ENCODE data around the gene XYLT1. TPM values are rescaled to one million over a fixed set of nuclear protein-coding genes. Genes with fewer than 3 reads are reported as not detected.

The XYLT1 gene
- total RNA-seq, 1 donor from 2014 or later, result 59.1 TPM

DNA sequence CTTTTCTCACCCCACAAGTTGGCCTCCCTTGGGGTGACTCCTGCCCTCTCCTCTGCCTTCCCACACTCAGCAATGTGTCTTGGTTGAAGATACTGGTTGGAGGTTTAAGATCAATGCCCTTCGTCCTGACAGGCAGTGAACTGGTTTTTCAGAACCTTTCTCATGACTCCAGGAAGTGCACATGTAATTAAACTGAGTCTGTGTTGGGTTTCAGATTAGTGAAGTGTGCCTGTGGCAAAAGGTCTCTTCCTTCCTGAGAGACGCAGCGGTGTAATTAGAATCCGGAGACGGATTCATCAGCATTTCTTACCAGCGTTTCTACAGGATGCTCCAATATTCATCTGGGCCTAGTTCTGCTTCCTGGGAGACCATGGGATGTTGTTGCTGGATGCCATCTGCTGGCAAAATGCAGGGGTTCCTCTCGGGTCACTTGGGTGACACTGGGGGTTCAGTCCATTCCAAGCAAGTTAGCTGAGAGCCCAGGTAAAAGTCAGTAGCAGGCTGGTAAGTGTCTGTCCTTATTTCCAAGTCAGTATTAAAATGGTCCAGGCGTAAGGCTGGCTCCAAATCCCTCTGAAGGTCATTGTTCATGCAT, 233.3 kb downstream of the XYLT1 start:
- DNase-seq (ENCODE audit: low spot score), result no peak

DNA sequence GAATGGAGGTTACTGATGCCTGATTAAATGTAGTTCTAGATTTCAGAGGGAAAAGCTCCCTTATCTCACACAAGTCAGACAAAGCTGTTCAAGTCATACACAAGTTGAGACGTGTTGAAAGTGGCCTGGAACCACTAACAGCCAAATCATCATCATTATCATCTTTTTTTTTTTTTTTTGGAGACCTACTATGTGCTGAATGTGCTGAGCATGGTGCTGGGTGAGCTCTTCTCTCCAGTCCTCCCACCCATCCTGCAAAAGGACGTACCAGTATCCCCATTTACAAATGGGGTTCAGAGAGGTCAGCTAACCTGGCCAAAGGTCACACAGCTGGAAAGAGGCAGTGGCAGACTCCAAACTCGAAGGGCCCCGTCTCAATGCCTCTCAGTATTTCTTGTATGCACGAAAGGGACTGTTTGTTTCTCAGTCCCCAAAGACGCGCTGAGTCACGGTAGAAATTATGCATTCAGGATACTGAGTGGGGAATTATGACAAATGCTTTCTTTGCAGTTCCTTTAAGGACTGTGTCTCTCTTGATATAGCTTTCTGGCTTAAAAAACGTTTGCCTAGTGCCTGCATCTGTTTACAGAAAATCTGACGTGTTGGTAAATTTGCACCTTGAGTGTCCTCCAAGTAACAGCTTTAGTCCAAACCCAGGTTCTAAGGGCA, 235.5 kb downstream of the XYLT1 start:
- no peak for DNase-seq (ENCODE audit: low spot score)

DNA sequence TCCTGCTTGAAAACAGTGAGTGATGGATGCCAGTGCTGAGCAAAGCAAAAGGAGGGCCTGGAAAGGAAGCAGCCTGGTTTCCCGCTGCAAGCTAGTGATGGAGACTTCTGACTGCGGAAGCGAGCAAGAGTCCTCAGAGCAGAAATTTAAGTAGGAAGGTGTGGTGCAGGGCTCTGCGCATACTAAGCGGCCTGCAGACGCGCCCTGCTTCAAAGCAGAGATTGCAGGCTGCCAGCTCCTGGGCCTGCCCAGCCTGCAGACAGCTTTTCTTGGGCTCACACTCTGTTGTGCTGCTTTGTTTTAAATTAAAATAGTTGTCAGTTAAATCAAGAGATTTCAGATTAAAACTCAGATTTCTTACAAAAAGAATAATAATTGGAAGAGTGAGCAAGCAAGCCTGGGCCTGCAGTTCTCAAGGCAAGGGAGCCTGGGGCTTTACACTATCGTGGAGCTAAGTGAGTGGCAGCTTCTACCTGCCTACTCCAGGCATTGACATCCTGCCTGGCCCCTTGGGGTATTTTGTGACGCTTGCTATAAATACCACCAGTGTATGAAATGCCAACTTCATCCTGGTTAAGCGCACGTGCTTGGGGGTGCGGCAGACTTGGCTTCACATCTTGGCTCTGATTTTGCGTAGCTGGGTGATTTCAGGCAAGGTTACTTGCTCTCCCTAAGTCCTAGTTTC, 237.3 kb downstream of the XYLT1 start:
- no peak for DNase-seq (ENCODE audit: low spot score)

DNA sequence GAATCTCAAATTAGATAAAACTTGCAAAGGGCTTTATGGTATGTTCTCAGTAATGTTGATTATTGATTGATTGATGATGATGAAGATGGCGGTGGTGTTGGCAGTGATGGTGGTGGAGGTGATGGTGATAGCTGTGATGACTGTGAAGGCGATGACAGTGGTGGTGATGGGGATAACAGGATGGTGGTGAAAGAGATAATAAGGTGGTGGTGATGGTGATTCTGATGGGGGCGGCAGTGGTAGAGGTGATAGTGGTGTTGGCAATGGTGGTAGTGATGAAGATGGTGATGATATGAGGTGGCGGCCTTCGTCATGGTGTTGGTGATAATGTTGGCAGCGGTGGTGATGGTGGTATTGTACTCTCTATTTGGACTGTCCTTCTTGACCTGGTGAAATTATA, 238.3 kb downstream of the XYLT1 start:
- DNase-seq (ENCODE audit: low spot score), result no peak

DNA sequence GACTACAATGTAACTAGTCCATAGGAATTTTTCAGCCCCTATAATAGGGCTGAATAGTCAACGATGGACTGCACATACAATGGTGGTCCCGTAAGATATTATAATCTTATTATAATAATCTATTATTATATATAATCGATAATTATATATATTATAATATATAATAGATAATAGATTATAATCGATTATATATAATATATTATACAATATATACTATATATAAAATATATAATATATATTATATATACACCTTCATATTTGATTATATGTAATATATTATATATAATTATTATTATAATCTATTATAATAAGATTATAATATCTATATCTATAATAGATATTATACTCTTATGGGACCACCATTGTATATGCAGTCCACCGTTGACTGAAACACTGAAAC, 238.8 kb downstream of the XYLT1 start:
- no peak for DNase-seq (ENCODE audit: low spot score)

DNA sequence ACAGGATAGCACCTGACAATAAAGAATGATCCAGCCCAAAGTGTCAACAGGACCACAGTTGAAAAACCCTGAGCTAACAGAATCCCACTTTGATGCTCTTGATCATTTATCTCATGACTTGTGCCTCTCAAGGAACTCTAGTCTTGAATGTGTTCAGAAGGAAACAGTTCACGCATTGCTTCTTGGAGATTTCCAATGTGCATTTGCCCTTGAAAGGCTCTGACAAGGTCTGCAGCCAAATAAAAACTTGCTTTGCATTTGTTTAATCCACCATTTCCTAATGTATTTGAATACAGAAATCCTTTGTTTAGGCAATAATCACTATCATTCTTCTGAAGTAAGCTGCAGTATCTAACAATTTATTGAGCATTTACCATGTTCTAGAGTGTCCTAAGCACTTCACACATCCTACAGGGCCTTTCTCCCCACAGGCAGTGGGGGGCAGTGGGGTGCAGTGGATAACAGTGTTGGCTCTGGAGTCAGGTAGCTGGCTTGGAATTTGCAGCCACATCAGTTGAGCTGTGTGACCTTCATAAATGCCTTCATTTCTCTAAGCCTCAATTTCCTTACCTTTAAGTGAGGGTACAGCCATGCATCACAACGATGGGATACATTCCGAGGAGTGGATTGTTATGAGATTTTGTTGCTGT, 239.7 kb downstream of the XYLT1 start:
- DNase-seq (ENCODE audit: low spot score), result no peak

DNA sequence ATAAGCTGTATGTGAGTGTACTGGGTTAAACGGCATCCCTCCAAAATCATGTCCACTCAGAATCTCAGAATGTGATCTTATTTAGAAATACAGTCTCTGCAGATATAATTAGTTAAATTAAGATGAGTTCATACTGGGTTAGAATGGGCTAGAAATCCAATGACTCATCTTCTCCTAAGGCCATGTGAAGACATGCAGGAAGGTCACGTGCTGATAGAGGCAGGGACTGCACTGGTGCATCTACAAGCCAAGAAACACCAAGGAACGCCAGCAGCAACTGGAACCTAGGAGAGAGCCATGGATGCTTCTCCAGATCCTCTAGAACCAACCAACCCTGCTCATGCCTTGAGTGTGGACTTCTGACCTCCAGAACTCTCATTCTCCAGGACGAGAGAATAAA, 241.0 kb downstream of the XYLT1 start:
- DNase-seq (ENCODE audit: low spot score), result no peak

DNA sequence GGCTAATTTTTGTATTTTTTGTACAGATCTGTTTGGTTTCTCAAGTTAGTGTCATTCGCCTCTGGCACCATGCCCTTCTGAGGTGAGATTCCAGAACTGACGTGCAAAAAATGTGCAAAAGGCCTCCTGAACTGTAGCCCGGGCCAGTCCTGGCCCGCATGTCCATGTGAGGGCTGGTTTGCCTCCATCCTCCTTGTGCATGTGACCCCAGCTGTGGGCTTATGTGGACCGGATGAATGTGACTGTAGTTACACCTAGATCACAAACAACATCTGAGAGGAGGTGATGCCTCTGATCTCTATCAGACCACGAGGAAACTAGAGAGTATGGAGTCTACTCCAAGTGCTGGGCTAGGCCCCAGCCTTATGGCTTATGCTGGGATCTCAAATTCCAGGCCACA, 241.6 kb downstream of the XYLT1 start:
- no peak for DNase-seq (ENCODE audit: low spot score)

DNA sequence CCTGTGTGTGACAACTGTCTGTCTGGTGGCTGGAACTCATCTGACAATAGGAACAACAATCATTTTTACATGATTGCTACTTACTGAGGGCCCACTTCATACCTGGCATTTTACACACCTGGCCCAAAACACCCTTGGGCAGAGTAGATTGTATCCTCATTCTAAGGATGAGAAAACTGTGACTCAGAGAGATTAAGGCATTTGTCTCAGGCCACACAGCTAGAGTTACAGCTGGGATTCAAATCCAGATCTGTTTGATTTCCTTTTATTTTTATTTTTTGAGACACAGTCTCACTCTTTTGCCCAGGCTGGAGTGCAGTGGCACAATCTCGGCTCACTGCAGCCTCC, 242.1 kb downstream of the XYLT1 start:
- no peak for DNase-seq (ENCODE audit: low spot score)

DNA sequence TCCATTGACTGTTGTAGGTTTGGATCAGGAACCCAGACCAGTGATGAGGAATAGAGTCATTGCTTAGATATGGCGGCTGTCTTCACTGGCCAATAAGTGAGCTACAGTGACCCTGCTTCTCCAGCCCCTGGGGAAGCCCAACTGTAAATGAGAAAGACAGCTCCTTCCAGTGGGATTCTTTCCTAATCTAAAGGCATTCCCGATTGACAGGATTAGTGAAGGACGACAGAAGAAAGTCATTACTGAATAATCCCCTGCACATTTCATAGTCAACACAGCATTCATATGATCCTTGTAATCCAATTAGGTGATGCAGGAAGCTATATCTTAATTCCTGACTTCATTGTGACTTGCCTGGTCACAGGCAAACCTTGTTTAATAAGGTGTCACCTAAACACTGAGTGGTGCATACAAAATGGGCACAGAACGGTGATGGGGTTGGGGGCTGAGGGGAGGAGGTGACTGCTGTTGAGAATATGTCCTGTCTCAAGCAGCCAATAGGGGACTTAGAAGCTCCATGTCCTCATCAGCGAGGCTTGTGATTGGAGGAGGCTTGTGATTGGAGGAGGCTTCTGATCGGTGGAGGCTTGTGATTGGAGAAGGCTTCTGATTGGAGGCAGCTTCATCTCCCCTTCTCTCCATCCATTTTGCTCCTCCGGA, 242.6 kb downstream of the XYLT1 start:
- DNase-seq (ENCODE audit: low spot score), result no peak

DNA sequence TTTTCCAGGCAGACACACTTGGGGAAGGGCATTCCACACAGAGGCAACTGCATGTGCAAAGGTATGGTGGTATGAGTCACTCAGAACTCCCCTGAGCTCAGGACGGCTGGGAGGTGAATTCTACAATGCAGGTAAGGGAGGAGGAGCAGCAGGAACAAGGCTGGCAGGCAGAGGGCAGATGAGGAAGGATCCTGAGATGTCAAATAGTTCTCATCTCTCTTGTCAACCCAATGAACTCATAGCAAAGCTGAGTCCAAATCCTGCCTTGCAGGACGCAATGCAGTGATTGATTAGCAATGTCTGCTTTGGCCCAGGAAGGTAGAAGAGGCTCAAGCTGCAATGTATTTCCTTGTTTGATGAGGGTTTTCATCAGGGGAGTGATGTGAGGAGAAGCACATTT, 243.5 kb downstream of the XYLT1 start:
- DNase-seq (ENCODE audit: low spot score), result no peak

DNA sequence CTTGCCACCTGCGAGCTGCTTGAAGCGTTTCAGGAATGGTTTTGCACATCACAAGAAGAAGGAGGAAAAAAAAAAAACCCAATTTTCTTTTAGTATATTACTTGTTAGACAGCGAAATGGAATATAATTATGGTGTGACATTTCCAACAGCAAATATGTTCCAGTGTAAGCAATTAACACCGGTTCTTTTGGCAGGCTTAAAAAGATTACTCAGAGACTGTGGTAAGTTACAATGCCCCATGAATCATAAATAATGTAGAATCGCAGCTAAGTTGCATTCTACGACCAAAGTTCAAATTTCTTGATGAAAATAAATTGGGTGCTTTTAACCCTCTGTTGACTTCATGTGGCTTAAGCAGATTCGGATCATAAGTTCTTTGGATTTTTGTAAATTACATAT, 245.2 kb downstream of the XYLT1 start:
- no peak for DNase-seq (ENCODE audit: low spot score)

DNA sequence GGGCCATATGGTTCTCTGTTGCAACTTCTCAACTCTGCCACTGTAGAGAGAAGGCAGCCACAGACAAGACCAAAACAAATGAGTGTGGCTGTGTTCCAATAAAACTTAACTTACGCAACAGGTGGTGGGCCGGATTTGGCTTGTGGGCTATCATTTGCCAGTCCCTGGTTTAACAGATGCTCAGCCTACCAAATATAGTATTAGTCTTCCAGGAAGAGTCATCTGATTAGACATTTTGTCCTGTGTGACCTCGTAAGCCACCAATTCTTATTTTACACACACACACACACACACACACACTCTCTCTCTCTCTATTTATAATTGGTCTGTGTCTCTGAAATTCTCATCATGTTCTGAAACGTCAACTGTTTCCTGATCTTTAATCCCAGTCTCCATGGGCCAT, 245.9 kb downstream of the XYLT1 start:
- no peak for DNase-seq (ENCODE audit: low spot score)

DNA sequence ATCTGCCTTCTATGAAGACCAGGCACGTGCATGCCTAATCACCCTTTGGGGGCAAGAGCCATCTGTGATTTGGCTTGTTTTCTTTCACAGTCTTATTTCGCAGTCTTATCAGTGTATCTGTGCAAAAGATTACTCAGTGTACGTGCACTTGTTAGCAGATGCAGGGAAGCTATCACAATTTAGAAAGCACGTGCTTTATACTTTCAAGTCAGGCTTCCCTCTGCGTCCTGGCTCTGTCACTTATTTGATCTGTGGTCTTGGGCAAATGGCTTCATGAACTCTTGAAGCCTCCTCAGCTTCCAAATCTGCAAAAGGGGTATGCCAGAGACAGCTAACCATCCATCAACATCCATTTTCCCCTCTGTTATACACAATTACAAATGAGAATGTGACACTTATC, 246.4 kb downstream of the XYLT1 start:
- DNase-seq (ENCODE audit: low spot score), result no peak

DNA sequence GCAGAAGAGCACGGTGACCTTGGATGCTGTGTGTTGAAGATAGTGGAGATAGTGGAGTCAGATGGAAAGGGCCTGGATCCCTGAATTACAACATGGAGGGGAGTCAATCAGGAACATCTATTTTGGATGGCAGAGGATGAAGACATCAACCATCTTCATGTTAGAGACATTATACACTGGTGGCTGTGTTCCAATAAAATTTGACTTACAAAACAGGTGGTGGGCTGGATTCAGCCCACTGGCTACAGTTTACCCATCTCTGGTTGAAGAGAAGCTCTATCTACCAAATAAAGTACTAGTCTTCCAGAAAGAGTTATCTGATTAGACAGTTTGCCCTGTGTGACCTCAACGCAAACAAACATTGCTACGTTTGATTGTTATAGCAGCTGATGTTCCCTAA, 247.2 kb downstream of the XYLT1 start:
- no peak for DNase-seq (ENCODE audit: low spot score)

DNA sequence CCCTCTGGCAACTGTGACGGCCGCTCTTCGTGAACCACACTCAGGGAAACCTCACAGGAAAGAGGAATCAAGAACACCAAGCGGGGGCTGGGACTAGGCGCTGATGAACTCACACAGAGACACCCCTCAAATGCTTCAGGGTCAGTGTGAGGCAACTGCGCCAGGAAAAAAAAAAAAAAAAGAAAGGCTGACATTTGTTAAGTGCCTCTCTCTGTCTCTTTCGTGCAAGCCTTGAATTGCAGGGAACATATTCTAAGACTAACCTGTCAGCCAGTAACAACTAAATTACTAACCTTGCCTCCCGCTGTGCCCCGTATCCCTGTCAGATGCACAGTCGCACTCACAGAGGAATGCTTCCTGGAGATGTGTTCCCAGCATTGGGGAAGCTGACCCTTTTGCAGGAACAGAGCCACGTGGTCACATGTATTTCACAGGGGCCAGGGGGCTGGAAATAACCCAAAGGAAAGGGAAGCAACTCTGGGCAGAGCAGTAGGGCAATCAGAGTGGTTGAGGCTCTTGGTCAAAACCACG, 247.8 kb downstream of the XYLT1 start:
- DNase-seq (ENCODE audit: low spot score), result no peak

DNA sequence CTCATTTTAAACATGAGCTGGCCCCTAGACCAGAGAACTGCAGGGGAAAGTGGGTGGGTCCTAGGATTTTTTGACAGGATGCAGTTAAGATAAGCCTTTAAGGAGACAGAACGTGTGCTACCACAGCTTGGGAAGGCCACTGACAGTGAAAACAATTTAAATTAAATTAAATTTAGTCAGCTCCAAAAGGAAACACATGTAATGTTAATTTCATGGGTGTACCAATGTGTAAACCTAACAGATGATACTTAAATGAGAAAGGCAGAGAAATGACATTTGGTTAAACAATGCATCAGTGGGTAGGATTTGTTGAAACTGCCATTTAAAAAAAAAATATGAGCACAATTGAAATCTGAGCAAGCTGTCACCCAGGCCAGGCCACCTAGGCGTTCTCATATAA, 250.8 kb downstream of the XYLT1 start:
- no peak for DNase-seq (ENCODE audit: low spot score)

DNA sequence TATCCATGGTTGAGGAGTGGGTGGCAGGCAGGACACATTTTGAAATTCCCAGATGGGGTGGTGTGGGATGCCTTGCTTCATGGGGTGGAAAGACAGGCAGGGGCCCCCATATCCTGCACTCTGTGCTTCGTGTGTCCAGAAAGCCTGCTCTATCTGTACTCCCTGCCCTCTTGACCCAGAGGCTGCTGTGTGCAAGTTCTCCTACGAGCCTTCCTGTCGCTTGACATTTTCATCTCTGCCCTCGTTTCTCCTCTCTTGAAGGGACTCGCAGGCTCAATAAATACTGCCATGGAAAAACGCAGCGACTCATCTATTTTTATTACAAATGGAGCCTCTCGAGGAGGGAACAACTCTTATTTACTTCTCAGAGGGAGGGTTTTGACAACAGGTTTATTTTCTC, 254.8 kb downstream of the XYLT1 start:
- no peak for DNase-seq (ENCODE audit: low spot score)

DNA sequence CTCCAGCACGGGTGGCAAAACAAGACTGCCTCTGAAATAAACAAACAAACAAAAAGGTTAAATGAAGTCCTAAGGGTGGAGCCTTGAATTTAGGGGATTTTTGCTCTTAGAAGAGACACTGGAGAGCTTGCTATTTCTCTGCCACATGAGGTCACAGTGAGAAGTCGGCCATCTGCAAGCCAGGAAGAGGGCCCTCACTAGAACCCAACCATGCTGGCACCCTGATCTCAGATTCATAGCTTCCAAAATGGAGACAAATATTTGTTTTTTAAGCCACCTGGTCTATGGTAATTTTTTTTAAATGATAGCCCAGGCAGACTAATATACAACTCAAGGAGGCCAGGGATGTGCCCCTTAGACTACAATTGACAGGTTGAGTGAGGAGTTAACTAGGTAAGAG, 255.5 kb downstream of the XYLT1 start:
- no peak for DNase-seq (ENCODE audit: low spot score)

DNA sequence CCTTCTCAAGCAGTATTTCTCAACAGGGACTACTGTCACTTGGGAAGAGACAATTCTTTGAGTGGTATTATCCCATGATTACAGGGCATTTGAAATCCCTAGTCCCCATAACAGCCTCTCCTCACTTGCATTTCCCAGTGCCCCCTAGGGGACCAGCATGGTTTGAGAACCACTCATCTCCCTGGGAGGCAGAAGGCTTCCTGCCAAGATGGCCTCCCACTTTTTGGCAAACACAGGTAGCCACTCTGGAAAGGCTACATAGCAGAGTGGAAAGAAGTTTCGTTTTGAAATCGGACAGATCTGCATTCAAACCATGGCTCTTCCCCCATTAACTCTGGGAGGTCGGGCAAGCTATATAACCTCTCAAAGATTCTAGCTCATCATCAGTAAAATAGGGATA, 256.8 kb downstream of the XYLT1 start:
- no peak for DNase-seq (ENCODE audit: low spot score)

DNA sequence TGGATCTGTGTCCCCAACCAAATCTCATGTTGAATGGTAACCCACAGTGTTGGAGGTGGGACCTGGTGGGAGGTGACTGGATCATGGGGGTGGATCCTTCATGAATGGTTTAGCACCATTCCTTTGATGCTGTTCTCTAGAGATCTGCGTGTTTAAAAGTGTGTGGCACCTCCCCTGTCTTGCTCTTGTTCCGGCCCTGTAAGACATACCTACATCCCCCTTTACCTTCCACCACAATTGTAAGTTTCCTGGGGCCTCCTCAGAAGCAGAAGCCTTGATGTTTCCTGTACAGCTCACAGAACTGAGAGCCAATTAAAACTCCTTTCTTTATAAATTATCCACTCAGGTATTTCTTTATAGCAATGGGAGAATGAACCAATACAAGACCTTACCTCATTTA, 257.7 kb downstream of the XYLT1 start:
- DNase-seq (ENCODE audit: low spot score), result no peak

DNA sequence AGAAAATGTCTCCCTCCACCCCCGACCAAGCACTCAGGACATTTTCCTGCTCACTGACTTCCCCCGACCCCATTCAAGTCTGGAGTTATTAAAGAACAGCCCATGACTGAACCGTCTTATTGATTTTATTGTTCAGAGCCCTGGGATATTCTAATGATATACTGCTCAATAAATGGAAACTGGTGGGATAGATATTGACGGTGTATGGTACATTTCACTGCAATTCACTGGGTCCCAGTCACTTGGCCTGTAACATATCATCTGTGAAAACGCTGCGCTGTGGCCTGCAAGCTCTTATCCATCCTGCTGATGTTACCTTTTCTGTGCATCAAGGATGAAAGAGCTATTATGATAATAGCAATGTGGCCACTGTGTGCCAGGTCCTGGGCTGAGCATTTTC, 258.2 kb downstream of the XYLT1 start:
- DNase-seq (ENCODE audit: low spot score), result no peak
